ENCODE results near the gene OTULINL.

Gene OTULINL

DNA sequence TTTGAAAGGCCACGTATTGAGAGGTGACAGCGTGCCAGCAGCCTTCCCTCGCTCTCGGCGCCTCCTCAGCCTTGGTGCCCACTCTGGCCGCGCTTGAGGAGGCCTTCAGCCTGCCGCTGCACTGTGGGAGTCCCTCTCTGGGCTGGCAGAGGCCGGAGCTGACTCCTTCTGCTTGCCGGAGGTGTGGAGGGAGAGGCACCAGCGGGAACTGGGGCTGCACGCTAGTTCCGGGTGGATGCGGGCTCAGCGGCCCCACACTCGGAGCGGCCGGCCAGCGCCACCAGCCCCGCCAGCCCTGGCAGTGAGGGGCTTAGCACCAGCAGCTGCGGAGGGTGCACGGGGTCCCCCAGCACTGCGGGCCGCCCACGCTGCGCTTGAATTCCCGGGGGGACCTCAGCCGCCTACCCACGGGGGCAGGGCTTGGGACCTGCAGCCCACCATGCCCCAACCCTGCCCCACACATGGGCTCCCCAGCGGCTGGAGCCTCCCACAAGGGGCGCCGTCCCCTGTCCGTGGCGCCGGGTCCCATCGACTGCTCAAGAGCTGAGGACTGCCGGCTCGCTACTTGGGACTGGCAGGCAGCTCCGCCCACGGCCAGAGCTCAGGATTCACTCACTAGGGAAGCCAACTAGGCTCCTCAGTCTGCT lies 4.4 kb upstream of the OTULINL start:
- no peak for DNase-seq

DNA sequence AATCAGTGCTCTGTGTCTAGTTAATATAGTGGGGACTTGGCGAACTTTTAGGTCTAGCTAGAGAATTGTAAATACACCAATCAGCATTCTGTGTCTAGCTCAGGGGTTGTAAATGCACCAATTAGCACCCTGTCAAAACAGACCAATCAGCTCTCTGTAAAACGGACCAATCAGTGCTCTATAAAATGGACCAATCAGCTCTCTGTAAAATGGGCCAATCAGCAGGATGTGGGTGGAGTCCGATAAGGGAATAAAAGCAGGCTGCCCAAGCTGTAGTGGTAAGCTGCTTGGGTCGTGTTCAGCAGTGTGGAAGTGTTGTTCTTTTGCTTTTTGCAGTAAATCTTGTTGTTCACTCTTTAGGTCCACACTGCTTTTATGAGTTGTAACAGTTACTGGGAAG lies 3.6 kb upstream of the OTULINL start:
- DNase-seq = no peak

DNA sequence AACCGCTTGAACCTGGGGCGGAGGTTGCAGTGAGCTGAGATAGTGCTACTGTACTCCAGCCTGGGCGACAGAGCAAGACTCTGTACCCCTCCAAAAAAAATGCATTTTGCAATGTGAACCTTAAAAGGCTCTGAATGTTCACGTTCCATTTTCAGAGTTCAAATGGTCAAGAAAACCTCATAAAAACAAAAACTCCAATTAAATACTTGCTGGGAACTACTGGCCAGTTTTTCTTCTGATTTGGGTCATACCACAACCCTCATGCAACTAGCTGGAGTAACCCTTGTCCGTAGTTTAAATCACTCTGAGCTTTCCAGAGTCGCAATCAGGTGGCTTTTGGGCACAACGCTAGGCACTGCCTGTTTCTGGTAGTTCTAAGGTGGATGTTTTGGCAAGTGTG lies 2.3 kb upstream of the OTULINL start:
- DNase-seq = no peak

DNA sequence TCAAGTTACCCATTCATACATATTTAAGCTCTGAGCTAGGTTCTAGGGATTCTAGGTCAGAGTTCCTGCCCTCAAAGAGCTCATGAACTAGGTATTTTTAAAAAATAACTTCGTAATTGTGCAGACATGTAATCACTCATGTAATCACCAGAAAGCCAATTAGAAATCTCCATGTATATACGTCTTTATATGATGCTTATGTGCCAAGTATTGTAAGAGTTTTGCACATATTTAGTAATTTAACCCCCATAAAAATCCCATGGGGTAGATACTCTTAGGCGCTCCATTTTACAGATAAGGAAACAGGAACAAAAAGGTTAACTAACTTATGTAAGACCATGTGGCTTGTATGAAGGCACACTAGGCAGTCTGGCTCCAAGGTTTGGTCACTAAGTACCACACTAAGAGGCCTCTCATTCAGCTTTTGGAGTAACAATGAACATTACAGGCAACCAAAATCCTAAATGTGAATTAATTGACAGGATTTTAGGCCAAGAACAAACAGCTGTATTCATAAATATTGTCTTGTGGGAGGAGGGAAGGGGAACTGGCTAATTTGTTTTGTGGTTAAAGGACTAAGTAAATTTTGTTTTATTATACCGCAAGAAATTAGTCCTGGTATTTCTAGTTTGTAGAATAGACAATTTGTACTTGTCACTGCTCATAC lies 1.7 kb upstream of the OTULINL start:
- no peak for DNase-seq

DNA sequence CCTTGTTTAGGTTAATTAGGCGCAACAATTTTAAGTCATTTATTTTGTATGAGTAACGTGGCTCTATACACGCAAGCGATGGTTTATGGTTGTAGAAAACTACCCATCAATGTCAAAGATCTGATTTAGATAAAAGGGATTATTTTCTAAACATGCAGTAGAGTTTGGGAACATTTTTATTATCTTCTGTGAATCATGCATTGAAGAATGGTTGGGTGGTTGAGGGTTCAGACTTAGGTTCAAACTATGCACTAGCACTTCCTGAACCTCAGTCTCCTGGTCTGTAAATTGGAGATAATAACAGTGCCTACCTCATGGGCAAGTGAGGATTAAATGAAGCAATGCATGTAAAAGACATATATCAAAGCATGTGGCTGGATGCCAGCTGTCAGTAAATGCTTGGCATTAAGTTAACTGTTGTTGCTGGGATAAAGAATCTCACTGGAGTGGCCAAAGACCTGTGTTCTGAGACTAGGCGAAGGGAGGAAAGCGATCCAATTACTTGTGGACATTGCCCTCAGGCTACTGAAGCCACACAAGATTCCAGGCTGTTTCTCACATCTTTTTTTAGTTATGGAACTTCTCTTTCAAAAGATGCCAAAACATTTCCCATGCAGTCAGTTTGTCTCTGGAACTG lies 1.1 kb upstream of the OTULINL start:
- no peak for DNase-seq

DNA sequence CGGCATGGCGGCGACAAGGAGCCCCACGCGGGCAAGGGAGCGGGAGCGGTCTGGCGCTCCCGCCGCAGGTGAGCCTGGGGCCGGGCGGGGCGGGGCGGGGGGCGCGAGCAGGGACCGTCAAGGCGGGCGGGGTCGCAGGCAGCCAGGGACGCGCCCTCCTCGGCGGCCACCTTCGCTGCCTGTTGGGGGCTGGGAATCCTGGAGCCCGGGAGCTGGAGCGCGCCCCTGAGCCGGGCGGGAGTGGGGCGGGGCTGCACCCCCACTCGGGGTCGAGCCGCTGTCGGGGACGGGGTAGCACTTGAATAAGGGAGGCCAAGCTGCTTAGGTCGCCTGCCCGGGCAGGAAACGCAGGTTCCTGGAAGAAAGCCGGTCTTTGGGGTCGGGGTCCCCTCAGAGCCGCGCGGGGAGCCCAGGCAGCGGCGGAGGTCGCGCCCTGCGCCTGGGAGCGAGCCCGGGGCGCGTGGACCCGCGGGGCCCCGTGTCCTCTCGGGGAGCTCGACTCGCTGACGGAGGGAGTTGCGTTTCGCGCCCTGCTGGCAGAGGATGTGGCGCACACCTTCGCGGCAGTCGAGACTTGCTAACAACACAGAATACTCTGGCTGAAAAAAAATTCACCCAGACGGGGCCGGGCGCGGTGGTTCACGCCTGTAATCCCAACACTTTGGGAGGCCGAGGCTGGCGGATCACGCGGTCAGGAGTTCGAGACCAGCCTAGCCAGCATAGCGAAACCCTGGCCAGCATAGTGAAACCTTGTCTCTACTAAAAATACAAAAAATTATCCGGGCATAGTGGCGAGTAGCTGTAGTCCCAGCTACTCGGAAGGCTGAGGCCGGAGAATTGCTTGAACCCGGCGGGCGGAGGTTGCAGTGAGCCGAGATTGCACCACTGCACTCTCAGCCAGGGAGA lies 552 bp downstream of the OTULINL start:
- DNase-seq = peak; percentile 58

DNA sequence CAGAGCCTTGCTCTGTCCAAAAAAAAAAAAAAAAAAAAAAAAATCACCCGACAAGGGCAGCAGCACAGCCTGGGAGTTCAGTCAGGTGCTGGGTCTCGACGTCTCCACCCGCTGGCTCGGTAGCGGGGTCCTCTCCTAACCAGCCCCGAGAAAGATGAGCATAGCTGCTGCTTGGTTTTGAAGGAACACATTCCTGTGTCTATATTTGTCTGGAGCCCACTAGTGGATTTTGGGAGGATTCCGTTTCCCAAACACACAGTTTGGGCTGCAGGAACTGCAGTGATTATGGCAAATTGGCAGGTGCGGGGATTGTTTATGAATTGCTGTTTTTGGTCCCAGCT lies 1.2 kb downstream of the OTULINL start:
- no peak for DNase-seq

DNA sequence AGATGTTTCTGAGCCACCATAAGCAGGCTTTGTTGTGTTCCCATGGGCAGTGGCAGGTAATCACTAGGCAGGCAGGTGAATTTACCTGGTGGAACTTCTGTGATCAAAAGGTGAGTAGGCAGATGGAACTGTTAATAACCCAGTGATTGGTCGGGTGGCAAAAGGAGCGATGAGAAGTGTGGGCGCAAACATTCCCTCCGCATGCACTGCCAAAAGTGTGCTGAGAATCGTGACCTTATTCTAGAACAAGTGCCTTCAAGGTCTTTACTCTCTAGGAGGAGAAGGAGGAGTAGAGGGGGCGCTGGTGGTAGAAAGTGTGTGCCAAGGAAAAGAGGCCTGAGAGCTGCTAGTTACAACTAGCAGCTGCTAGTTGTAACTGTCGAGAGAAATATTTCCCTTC lies 3.3 kb downstream of the OTULINL start:
- no peak for DNase-seq

DNA sequence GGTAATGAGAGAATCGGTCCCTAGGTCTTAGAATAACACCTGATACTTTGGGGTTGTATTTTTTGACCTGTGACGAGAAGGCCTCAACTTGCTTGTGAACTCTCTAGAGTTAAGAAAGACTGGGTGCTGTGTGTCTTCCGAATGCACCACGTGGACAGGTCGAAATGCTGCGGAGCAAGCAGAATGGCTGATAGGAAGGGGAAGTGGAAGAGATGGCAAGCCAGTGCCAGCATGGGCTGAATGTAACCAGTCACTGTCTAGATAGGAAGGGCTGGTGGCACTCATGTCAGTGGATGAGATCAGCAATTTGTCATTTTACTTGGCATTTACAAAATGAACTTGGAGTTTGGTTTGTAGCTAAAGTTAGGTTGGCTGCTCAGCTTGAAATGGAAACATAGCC lies 5.6 kb downstream of the OTULINL start:
- DNase-seq = no peak

DNA sequence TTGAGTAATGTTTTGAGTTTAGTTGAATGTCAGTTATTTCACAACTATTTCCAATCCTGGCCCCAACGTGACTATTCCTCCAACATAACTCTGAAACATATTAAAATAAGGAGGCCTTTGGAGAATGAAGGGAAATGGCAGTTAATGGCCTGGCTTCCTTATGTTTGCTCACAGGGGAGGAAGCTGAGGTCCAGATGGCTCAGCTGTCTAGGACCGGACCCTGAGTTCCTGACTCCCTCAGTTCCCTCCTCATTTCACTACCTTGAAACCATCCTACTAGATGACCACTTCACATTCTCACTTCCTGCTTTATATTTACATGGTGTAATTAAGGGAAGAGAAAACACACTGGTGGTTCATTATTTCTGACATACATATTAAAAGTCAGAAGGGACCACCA lies 6.6 kb downstream of the OTULINL start:
- DNase-seq = no peak

DNA sequence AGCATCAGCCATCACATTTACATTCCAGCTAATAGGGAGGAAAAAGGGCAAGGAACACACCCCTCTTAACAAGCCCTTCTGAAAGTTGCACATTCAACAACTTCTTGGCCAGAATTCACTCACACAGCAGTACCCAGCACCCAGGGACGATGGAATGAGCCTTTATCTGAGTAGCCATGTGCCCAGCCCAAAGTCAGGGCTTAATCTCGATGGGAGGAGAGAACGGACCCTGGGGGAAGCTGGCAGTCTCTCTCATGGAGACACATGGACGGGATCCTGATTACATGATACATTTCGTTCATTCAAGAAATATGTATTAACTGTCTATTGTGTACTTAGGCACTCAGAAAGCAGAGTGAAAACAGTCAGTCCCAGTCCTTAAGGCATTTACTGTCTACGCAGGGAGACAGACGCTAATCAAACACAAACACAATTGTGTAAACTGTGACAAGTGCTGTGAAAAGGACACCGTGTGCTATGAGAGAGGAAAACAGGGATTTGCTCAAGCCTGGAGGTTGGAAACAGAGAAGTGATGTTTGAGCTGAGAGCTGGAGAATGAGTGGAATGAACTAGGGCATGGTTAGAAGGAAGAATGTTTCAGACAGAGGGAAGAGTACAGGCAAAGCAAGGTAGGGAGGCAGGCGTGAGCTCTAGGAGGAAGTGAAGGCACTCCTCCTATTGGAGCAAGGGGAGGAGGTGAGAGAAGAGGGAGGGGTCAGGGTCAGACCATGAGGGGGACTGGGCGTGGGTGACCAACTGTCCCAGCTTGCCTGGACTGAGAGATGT lies 7.4 kb downstream of the OTULINL start:
- no peak for DNase-seq

DNA sequence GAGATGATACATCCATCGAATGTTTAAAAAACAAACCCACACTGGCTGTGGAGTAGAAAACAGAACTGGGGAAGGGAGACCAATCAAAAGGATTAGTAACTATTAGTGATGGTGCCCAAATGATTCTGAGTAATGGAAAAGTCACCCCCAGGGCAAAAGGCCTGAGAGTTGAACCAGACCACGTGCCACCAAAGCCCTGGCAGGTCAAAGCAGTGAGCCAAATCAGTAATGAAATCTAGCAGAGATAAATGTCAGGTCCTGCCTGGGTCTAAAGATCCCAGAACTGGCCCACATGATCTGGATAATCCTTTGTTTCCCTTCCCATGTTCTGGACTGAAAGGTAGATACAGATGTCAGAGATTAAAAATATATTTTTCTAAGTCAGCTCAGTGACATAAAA lies 9.4 kb downstream of the OTULINL start:
- DNase-seq = no peak

DNA sequence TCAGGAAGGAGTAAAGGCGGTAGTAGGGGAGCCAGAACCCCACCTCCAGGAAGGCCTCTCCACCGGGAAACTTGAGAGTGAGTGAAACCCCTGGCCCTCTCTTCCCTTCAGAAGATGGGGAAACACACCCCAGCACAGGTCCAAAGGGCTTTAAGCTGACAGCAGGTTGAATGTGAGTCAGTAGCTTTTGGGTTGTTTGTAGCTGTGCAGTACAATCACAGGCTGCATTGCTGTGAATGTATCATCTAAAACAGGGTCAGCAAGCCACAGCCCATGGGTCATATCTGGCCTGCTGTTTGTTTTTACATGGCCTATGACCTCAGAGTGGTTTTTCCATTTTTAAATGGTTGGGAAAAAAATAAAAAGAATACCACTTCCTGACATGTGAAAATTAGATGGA lies 10.0 kb downstream of the OTULINL start:
- DNase-seq = no peak

DNA sequence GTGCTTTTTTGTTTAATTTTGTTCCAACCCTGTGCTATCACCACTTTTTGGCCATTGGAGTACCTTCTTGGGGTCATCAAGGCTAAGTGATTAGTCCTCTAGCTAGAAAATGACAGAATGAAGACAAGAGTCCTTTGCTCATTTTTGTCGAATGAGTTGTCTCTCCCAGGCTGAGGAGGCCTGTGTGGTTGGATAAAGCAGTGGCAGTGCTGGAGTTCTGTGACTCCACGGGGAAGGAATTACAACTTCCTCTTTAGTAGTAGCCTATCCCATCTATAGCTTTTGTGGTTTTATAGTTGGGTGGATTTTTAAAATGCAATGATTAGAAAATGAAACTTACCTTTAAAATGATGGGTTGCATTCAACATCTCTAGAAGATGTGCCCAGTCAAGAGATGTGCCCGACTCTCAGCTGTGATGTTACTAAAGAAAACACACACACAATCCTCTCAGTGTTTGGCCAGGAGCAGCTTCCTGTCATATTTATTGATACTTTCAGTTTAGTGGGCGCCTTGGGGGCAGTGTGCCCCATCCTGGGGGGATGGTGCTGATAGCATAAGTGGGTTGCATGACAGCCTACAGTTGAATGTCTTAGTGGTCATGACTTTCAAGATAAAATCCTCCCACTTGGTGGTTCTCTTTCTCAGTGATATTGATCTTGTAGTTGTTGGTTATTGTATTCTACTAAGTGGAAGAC lies 11.9 kb downstream of the OTULINL start:
- DNase-seq = no peak

DNA sequence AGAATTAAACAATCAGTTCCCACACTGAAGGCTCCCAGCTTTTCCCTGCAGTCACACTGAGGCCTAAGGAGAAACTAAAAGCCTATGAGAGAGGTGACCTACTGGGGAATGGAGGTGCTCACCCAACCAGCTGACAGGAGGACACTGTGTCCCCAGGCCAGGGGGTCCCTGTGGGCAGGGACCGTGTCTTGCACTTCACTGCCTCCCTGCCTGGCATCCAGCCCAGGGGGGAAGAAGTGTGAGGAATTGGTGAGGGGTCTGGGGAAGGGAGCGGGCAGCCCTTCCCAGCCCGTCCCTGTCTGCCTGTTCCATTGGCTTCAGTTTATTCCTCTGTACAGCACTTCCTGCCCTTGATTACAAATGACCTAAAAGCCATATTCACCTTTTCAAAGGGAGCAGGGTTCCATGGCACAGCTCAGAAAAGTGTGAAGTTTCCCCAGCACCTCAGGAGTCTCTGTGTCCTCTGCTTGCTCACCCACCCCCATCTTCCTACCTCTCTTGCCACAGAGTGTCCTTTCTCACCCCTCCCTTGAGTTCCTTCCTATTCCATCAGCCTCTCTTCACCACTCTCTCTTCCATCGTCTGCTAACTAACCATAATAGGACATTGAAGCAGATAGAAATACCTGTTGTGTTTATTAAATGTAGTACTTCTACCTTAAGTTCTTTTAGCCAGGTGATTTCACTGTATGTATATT lies 12.9 kb downstream of the OTULINL start:
- no peak for DNase-seq

DNA sequence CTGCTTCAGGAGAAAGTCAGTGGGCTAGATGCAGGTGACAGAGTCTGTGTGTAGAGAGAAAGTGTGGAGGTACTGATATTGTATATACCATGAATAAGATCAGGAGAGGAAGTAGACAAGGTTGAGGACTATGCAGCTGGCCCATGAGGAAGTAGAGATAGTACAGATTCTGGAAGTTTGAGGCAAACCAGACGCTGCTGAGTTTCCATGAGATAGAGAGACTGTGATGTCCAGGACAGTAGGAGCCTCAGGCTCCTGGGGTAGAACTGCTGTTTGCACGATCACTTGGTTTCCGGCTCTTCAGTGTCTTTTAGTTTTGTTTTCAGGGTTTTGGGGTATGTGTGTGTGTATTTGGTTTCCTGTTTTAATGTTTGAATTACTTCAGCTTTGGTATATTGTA lies 13.6 kb downstream of the OTULINL start:
- DNase-seq = no peak

DNA sequence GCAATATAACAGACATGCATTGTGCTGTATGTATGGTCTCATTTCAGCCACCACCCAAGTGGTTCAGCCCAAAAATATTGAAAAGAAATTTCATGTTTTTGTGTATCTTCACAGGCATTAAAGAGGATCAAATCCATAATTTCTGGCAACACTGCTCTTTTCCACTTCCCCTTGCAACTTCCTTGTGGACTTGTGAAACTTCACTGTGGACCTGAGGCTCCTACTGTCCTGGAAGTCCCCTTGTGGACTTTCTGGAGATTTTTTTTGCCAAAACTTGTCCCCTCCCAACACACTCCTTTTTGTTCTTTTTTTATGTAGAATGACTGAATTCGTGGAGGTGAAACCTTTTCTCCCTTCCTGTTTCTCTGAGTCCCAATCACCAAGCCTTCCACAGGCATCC lies 14.3 kb downstream of the OTULINL start:
- no peak for DNase-seq

DNA sequence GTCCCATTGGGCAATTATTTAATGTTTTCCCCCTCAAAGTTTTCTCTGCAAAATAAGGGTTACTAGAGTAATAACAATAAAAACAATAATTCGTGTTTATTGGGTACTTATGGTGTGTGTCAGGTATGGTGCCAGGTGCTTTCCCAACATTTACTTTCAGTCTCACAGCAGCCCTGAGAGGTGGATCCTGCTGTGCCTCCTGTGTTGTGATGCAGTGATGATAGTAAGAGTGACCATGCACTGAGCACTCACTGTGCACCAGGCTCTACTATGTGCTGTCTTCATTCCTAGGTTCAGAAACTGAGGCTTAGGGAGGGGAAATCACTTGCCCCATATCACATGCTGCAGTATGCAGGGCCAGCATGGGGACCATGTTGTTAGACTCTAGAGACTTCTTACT lies 15.5 kb downstream of the OTULINL start:
- no peak for DNase-seq

DNA sequence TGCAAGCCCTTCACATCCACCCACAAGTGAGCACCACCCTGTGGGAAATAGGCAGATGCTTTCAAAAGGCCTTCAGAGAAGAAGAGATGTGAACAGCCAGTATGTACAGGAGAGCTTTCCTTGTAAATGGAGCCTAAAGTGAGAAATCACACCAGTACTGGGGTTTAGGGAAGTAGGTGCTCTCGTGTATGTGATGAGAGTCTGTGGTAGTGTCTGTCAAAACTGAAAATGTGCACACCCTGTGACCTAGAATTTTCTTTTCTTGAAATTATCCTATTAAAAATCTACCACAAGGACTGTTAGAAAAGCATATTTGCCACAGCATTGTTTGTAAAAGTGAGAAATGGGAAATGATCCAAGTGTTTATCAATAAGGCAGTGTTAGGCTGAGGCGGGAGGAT lies 16.6 kb downstream of the OTULINL start:
- no peak for DNase-seq

DNA sequence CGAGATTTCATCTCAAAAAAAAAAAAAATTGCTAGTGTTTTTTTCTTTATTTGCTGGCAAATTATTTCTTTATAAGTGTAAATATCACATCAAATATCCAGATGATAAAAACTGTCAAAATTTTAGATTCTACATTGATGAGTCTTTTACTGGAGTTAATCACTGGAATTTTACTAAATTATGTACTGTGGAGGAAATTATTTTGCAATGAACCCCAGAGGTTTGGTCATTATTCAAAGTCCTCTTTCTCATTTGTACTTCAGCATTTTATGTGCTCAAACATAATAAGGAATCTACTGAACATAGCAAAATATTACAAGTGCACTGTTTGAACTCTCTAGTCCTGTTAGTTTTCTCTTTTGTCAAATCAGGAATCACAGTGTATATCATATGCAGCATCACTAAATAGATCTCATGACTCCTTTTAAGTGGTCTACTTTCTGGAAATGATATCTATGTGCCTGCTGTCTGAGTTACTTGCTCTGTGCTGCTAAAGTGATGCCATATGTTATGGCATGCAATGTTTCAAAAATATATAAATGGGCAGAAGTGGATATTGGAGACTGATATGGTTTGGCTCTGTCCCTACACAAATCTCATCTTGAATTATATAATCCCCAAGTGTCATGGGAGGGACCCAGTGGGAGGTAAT lies 18.0 kb downstream of the OTULINL start:
- no peak for DNase-seq

DNA sequence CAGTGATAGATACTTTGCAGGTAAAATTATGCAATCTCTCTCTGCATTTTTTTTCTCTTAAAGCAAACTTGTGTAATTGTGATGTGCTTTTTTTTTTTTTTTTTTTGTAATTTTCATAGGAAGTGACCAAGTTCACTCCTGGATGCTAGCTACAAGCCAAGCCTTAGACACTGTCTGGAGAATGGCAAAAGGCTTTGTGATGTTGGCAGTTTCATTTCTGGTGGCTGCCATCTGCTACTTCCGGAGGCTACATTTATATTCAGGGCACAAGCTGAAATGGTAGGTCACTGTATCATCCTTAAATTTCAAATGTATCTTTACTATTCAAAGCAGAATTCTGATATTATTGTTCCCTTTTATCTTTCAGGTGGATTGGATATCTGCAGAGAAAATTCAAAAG lies 19.3 kb downstream of the OTULINL start:
- no peak for DNase-seq

All from right forelimb (tissue), 1 donor.